Lung (tissue), 12 donors: ENCODE results near the gene CLIP2. TPM values are rescaled to one million over a fixed set of nuclear protein-coding genes. Genes with fewer than 3 reads are reported as not detected.

Source experiments
- ATAC-seq: fragments of 200-7000 bp; cut with Tn5 transposase; one replicate; pipeline ENCODE4 v1.9.1; 2020; ENCODE audit warnings: moderate number of reproducible peaks; ENCODE audit not compliant: insufficient read depth, low FRiP score
- DNase-seq, 3 donors: peaks; one replicate each; pipeline ENCODE4 v3.0.0-alpha.2; 2013 to 2017
- H3K27ac ChIP-seq, 2 donors: one replicate each; pipeline ENCODE4 v1.5.1; 2013; ENCODE audit warnings: mild to moderate bottlenecking in 2 of 2, moderate library complexity in 2 of 2, control low read depth in 1 of 2, inconsistent platforms in 1 of 2, low read depth in 1 of 2, low read length in 1 of 2
- H3K27me3 ChIP-seq, 3 donors: one replicate each; pipeline ENCODE4 v1.5.1; 2013; ENCODE audit warnings: low read length in 2 of 3; ENCODE audit not compliant: control insufficient read depth in 3 of 3, insufficient read depth in 3 of 3
- H3K36me3 ChIP-seq, 4 donors: one replicate each; pipeline ENCODE4 v1.5.1; 2013; ENCODE audit warnings: low read length in 4 of 4, mild to moderate bottlenecking in 1 of 4, moderate library complexity in 1 of 4; ENCODE audit not compliant: control insufficient read depth in 4 of 4, insufficient read depth in 4 of 4
- H3K4me1 ChIP-seq, 5 donors: one replicate each; pipeline ENCODE4 v1.5.1; 2013; ENCODE audit warnings: low read length in 5 of 5, mild to moderate bottlenecking in 2 of 5, moderate library complexity in 1 of 5; ENCODE audit not compliant: control insufficient read depth in 5 of 5, insufficient read depth in 5 of 5
- H3K4me3 ChIP-seq: one replicate; pipeline ENCODE4 v1.5.1; 2013; ENCODE audit warnings: mild to moderate bottlenecking, control low read depth, moderate library complexity
- H3K9ac ChIP-seq, 2 donors: one replicate each; pipeline ENCODE4 v1.5.1; 2013; ENCODE audit warnings: low read length in 2 of 2, control low read depth in 1 of 2; ENCODE audit not compliant: insufficient read depth in 1 of 2
- H3K9me3 ChIP-seq, 4 donors: one replicate each; pipeline ENCODE4 v1.5.1; 2013; ENCODE audit warnings: low read length in 3 of 4, mild to moderate bottlenecking in 1 of 4, moderate library complexity in 1 of 4; ENCODE audit not compliant: control insufficient read depth in 4 of 4, insufficient read depth in 3 of 4
- CTCF ChIP-seq: IDR thresholded peaks from 2 replicates; pipeline ENCODE4 v1.5.1; 2012; ENCODE audit warnings: mild to moderate bottlenecking; ENCODE audit errors: control extremely low read depth, extremely low read depth
- WGBS, 2 donors: extraction: QIAGEN DNeasy Blood & Tissue Kit; methylation state at CpG; one replicate each; pipeline ENCODE4 v1.1.7; 2013; 5-methylcytosine and 5-hydroxymethylcytosine counted together
- polyA plus RNA-seq, 2 donors: library from polyadenylated mRNA; stranded (reverse); fragments of 200-250 nt; gene quantifications; one replicate each; pipeline ENCODE4 v1.2.1, GENCODE V29; 2013
- total RNA-seq, 2 donors: library from RNA; depleted of rRNA in 1 of 2; stranded (reverse); fragments of >200 nt in 1 of 2; gene quantifications; one replicate each; pipeline ENCODE4 v1.2.1, GENCODE V29; 2014 to 2021
- donor health status: control.
- donor health status: control.
- donor health status: Bipolar disorder and iron deficiency.
- donor health status: healthy.
- donor health status: DM: yes; HTN: yes; CAD: no.

CLIP2 gene
- total and polyA plus RNA-seq, 4 donors: 7.9 to 27.0 (median 14.9) TPM

DNA sequence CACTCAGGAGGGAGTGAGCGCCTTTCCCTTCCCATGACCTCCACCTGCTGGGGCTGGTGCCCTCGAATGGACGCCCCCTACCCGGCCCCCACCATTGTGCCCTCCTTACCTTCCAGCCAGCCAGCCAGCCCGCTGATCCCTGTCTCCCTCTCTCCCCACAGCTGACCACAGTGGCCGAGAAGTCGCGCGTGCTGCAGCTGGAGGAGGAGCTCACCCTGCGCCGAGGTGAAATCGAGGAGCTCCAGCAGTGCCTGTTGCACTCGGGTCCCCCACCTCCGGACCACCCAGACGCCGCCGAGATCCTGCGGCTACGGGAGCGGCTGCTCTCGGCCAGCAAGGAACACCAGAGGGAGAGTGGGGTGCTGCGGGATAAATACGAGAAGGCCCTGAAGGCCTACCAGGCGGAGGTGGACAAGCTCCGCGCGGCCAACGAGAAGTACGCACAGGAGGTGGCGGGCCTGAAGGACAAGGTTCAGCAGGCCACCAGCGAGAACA lies 86.6 kb downstream of the CLIP2 start:
- 96 to 97% methylated on average over 31 of the region's 31 CpGs for WGBS, 2 donors
- H3K4me1 ChIP-seq: peaks cover 0 to 11% (median 3%) of the 10 kb centered on the region in 5 donors
- peaks cover 0 to 13% (median 9%) of the 10 kb centered on the region in 4 donors for H3K36me3 ChIP-seq
- no peak for DNase-seq
- no peaks in the 10 kb centered on the region for H3K27me3 ChIP-seq
- no peak overlapping the region for H3K9ac ChIP-seq
- ATAC-seq: no peak
- peaks cover 0 to 2% (median 0%) of the 10 kb centered on the region in 4 donors for H3K9me3 ChIP-seq
- H3K4me3 ChIP-seq: no peak overlapping the region
- TF ChIP-seq CTCF: no peak
- no peak overlapping the region for H3K27ac ChIP-seq

GRCh38 chr7:74376256-74377036 lies 87.2 kb downstream of the CLIP2 start:
- no peaks in the 10 kb centered on the region for H3K27me3 ChIP-seq
- WGBS, 2 donors: 84 to 90% methylated on average over 36 to 37 of the region's 37 CpGs

DNA sequence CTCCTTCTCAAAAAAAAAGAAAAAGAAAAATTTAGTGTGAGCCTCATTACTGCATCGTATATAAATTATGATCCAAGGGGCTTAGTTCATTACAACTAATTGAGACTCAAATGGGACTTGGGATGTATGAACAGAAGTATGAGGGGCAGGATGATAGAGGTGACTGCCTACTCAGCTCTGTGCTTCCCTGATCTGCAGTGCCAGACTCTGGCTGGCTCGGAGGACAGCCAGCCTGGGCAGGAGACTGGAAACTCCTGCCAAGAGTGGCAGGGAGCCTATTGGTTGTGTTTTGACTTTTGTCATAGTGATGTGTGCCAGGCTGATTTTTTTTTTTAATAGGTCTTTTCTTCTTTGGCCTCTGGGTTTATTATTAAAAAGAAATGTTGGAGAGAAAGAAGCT lies 90.7 kb downstream of the CLIP2 start:
- Histone ChIP-seq H3K4me1 (no peaks in the 10 kb centered on the region), H3K36me3 (peaks cover 0 to 15% (median 11%) of the 10 kb centered on the region in 4 donors), H3K9ac (no peak overlapping the region), H3K27ac (no peak overlapping the region), H3K9me3 (peaks cover 0 to 2% (median 0%) of the 10 kb centered on the region in 4 donors), H3K4me3 (no peak overlapping the region), H3K27me3 (no peaks in the 10 kb centered on the region)
- WGBS, 2 donors: 73 to 91% methylated on average over 2 of the region's 2 CpGs
- no peak for TF ChIP-seq CTCF
- ATAC-seq (no peak), DNase-seq (no peak)

More at GRCh38 chr7:74376256-74377036, 87.2 kb downstream of the CLIP2 start:
- Histone ChIP-seq H3K27ac (no peak overlapping the region), H3K9me3 (peaks cover 0 to 2% (median 0%) of the 10 kb centered on the region in 4 donors), H3K9ac (no peak overlapping the region), H3K36me3 (peaks cover 0 to 14% (median 10%) of the 10 kb centered on the region in 4 donors), H3K4me1 (peaks cover 0 to 11% (median 3%) of the 10 kb centered on the region in 5 donors), H3K4me3 (no peak overlapping the region)
- no peak for DNase-seq
- no peak for TF ChIP-seq CTCF
- no peak for ATAC-seq
